NB4 (cell line): ENCODE data around the gene FSTL4.

Experiments
- DNase-seq: peaks from one replicate; pipeline ENCODE4 v3.0.0; 2010; ENCODE audit warnings: low read depth
- H3K4me3 ChIP-seq: one replicate; pipeline ENCODE4 v1.5.1; 2011; ENCODE audit warnings: mild to moderate bottlenecking, low read depth, low read length, moderate library complexity
- CTCF ChIP-seq: IDR thresholded peaks from one replicate; pipeline ENCODE4 v1.5.1; 2012; ENCODE audit warnings: low read depth, low read length
- MAX ChIP-seq: IDR thresholded peaks from 2 replicates; pipeline ENCODE4 v1.6.1; 2011; ENCODE audit warnings: low read depth, low read length
- MYC ChIP-seq: IDR thresholded peaks from 2 replicates; pipeline ENCODE4 v1.6.1; 2011; ENCODE audit warnings: low read depth, low read length
- POLR2A ChIP-seq: IDR thresholded peaks from 2 replicates; pipeline ENCODE4 v1.6.1; 2011; ENCODE audit warnings: mild to moderate bottlenecking; ENCODE audit not compliant: insufficient read length; ENCODE audit errors: extremely low read depth

Gene FSTL4

GRCh38 chr5:133376986-133377385 lies 235.4 kb downstream of the FSTL4 start:
- H3K4me3 ChIP-seq = no peak overlapping the region
- no peak for TF ChIP-seq CTCF
- TF ChIP-seq POLR2A = no peak
- TF ChIP-seq MAX = no peak
- no peak for TF ChIP-seq MYC
- no peak for DNase-seq

GRCh38 chr5:133373121-133373870 lies 239.0 kb downstream of the FSTL4 start:
- no peak for TF ChIP-seq CTCF
- TF ChIP-seq MYC = no peak
- no peak for TF ChIP-seq MAX
- TF ChIP-seq POLR2A = no peak
- no peak for DNase-seq
- H3K4me3 ChIP-seq = no peak overlapping the region

GRCh38 chr5:133372293-133372937 lies 239.9 kb downstream of the FSTL4 start:
- DNase-seq = no peak
- no peak overlapping the region for H3K4me3 ChIP-seq
- TF ChIP-seq MAX = no peak
- TF ChIP-seq MYC = no peak
- no peak for TF ChIP-seq CTCF
- TF ChIP-seq POLR2A = no peak

GRCh38 chr5:133371371-133372155 lies 240.8 kb downstream of the FSTL4 start:
- TF ChIP-seq MAX (no peak), CTCF (no peak), POLR2A (no peak), MYC (no peak)
- no peak overlapping the region for H3K4me3 ChIP-seq
- no peak for DNase-seq

GRCh38 chr5:133370904-133371303 lies 241.4 kb downstream of the FSTL4 start:
- TF ChIP-seq CTCF = no peak
- TF ChIP-seq POLR2A = no peak
- TF ChIP-seq MYC = no peak
- no peak for TF ChIP-seq MAX
- H3K4me3 ChIP-seq = no peak overlapping the region
- DNase-seq = no peak
